Measurements from ENCODE around the gene FOXJ2.
"Not testable (repeated sequence)": the region's sequence is repeated elsewhere in the genome, so short reads cannot be mapped to it uniquely, and the experiment has no call there.

Gene FOXJ2

GRCh38 chr12:8012651-8013309, 19.7 kb upstream of the FOXJ2 start:
- H3K4me3 ChIP-seq (ENCODE audit: low read depth, low read length): no peak overlapping the region
- TF ChIP-seq CTCF (IDR thresholded peaks at IDR 0.05; ENCODE audit: insufficient read depth, low read length, missing control alignments): no peak
- ChIA-PET CTCF (interaction anchor here (1.3 to 2.0 kb wide), 2 partner anchors 18 to 79 kb away, joined by 3 to 5 read pairs; no protein-coding TSS in a partner anchor), POLR2A (no interaction called here)
- no peak for DNase-seq (ENCODE audit: low read depth, low spot score)

- DNase-seq (ENCODE audit: low read depth, low spot score): no peak
- ChIA-PET CTCF (interaction anchor here (2.0 kb wide), 1 partner anchor 20 kb away, joined by 5 read pairs; no protein-coding TSS in a partner anchor), POLR2A (no interaction called here)
- TF ChIP-seq CTCF (IDR thresholded peaks at IDR 0.05; ENCODE audit: insufficient read depth, low read length, missing control alignments): no peak
- no peak overlapping the region for H3K4me3 ChIP-seq (ENCODE audit: low read depth, low read length)
These were observed 17.7 kb upstream of the FOXJ2 start for GRCh38 chr12:8014836-8015235.

- H3K4me3 ChIP-seq (ENCODE audit: low read depth, low read length); DNase-seq (ENCODE audit: low read depth, low spot score); POLR2A ChIA-PET: not testable (repeated sequence)
- CTCF ChIA-PET: interaction anchor here (1.4 kb wide), 1 partner anchor 85 kb away, joined by 4 read pairs; no protein-coding TSS in a partner anchor
These were observed 14.3 kb upstream of the FOXJ2 start for GRCh38 chr12:8018213-8018612.

GRCh38 chr12:8018666-8019581, 13.6 kb upstream of the FOXJ2 start:
- ChIA-PET POLR2A (no interaction called here), CTCF (no interaction called here)
- no peak for TF ChIP-seq CTCF (IDR thresholded peaks at IDR 0.05; ENCODE audit: insufficient read depth, low read length, missing control alignments)
- no peak for DNase-seq (ENCODE audit: low read depth, low spot score)
- H3K4me3 ChIP-seq (ENCODE audit: low read depth, low read length): peak overlapping the region; percentile 30; the same call in 1 of the 2 replicates

GRCh38 chr12:8026291-8026900, 6.1 kb upstream of the FOXJ2 start:
- H3K4me3 ChIP-seq (ENCODE audit: low read depth, low read length): peak overlapping the region; percentile 80
- TF ChIP-seq CTCF (IDR thresholded peaks at IDR 0.05; ENCODE audit: insufficient read depth, low read length, missing control alignments): no peak
- ChIA-PET CTCF (interaction anchor here (1.3 to 2.2 kb wide), 5 partner anchors 19 to 205 kb away, joined by 3 to 12 read pairs (median 6); no protein-coding TSS in a partner anchor), POLR2A (interaction anchor here (0.7 to 1.5 kb wide), 4 partner anchors 13 to 93 kb away, joined by 3 to 8 read pairs (median 4); partner anchors contain the start of gene SLC2A3)
- DNase-seq (ENCODE audit: low read depth, low spot score): peak; percentile 96

- no peak overlapping the region for H3K4me3 ChIP-seq (ENCODE audit: low read depth, low read length)
- TF ChIP-seq CTCF (IDR thresholded peaks at IDR 0.05; ENCODE audit: insufficient read depth, low read length, missing control alignments): no peak
- ChIA-PET CTCF (interaction anchor here (1.0 to 2.2 kb wide), 7 partner anchors 17 to 204 kb away, joined by 3 to 12 read pairs (median 4); no protein-coding TSS in a partner anchor), POLR2A (no interaction called here)
- DNase-seq (ENCODE audit: low read depth, low spot score): no peak
These were observed 4.7 kb upstream of the FOXJ2 start for GRCh38 chr12:8027856-8028255.
